ENCODE results near the gene BMP7. TPM values are rescaled to one million over a fixed set of nuclear protein-coding genes. Genes with fewer than 3 reads are reported as not detected.

BMP7 gene
- total RNA-seq, 1 donor from 2014 or later = not detected

DNA sequence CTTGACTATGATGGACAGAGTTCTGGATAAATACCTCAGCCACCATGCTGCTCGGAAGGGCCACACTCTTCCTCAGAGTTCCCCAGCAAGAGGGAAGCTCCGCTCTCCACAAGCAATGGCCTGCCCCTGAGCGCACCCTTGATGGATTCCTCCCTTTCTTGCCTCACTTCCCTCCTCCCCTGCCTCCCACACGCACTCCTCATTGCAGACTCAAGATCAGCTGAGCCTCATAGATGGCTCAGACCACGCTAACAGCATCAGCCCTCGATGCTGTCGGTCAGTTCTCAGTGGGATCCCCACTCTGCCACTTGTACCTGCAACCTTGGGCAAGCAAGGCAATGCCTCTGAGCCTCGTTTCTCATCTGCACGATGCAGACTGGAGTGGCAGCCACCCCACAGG, 123.3 kb downstream of the BMP7 start:
- no peak for DNase-seq

DNA sequence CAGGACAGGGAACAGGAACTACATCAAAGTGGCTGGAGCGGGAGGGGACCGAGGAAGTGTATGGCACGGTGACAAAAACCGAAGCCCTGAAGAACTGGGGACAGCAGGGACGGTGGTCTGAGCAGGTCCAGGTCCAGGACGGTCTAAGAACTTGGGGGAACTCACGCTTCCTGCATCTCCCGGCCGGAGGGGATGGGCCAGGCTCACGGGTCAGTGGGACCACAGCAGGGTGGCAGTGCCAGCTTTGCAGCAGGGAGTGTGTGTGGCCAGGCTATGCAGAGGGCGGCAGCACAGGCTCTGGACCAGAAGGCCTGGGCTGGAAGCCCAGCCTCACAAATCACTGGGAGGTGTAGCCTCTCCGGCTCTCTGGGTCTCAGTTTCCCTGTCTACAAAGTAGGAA, 123.8 kb downstream of the BMP7 start:
- no peak for DNase-seq

DNA sequence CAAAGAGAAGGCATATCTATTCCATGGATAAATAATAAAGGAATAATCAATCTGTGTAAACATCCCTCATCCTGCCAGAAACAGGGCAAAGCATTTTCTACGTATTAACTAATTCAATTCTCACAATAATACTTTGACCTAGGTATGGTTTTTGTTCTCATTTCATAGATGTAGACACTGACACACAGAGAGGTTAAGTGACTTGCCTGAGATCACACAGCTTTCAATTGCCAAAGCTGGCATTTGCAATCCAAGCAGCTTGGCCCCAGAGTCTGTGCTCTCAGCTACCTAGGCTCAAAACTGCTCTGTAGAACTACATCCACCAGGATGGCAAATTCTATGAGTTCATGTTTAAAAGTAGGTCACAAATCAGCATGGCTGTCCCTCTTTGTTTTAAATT, 124.9 kb downstream of the BMP7 start:
- no peak for DNase-seq

DNA sequence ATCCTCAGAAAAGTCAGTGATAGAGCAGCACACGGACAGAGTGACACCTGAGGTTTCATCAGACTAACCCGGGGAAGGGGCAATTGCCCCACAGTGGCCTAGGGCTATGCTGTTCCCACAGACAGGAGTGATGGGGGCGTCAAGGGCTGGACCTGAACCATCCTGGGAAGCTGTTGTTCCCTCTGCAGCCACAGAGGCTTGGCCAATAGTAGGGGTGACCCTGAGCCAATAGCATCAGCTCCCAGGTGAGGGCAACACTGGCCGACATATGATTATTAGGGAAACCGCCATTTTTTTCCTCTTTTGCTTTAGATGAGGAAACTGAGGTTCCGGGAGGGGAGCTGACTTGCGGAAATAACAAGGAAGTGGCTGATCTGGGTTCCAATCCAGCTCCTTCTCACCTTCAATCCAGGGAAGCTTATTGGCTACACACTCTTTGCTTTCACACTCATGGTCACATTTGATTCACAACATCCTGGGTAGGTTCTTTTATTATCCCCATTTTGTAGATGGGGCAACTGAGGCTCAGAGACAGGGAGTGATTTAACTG, 126.0 kb downstream of the BMP7 start:
- no peak for DNase-seq

DNA sequence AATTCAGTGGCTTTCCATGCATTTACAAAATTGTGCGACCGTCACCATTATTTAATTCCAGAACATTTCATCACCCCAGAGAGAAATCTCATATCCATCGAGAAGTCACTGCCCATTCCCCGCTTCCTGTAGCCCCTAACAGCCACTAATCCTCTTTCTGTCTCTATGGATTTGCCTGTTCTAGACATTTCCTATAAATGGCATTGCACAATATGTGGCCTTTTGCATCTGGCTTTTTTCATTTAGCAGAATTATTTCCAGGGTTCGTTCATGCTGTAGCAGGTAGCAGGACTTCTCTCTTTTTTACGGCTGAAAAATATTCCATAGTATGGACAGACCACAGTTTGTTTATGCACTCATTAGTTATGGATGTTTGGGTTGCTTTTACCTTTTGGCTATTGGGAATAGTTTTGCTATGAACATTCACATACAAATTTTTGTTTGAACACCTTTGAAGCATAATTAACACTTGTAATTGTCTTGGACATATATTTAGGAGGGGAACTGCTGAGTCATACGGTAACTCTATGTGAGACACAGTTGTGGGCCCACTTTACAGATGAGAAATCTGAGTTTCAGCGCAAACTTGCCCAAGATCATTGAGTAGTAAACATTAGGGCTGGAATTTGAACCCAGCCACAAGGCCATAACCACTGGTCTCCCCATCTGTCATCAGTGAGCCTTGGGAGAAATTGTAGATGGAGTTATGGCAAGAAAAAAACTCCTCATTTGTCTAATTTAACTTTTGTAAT, 126.9 kb downstream of the BMP7 start:
- no peak for DNase-seq

DNA sequence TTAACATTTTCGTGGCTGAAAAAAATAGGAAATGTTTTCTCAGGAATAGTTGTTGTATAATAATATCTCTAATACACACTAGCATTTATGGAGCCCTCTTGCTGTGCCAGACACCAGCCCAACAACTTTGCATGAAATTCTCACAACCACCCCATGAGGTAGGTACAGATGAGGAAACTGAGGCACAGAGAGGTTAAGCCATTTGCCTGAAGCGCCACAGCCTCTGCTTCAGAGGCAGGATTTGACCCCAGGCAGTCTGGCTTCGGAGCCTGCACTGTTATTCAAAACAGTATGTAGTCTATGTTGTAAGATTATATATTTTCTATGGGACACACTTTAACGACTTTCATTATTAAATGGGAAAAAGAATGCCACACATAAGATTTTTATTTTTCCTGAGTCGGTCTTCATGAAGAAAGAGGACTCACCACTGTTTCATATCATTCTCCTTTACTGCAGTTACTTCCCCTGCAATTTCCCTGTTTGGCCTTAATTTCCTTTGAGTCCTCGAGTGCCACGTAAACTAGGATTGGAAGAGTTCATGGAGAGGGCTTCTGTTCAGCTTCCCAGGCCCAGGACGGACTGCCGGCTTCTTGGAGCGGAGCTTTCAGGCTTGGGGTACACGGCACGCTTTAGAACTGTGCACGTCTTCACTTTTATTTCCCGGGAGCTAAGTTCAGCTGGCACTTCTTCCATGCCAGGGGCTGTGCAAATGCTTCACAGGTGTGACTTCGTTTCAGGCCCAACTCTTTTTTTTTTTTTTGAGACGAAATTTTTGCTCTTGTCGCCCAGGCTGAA, 128.0 kb downstream of the BMP7 start:
- DNase-seq = no peak

DNA sequence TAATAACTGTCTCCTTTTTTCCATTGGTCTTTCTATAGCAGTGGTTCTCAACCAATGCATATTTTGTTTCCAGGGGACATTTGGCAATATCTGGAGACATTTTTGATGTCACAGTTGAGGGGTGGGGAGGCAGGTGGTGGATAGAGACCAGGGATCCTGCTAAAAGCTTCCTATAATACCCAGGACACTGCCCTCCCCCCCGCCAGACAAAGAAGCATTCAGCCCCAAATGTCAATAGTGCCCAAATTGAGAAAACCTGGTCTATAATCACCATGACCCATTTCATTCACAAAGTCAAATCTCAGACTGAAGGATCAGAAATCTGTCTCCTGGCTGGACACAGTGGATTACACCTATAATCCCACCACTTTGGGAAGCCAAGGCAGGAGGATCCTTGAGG, 128.8 kb downstream of the BMP7 start:
- DNase-seq = no peak

DNA sequence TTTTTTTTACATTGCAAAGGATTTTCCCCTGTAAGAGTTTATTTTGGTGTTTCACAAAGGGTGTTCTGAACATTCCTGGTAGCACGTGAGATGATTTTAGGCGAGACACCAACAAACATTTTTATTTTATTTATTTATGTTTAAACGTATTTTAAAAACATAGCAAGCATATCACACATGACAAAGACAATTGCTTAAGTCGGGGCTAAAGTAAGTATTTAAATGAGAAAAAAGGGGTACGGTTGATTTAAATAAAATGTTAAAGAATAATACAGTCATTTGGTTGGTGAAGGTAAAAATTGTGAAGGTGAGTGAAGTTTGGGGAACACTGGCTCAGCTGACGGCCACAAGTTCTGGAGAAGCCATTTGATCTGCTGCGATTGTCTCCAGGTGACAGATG, 129.7 kb downstream of the BMP7 start:
- no peak for DNase-seq

DNA sequence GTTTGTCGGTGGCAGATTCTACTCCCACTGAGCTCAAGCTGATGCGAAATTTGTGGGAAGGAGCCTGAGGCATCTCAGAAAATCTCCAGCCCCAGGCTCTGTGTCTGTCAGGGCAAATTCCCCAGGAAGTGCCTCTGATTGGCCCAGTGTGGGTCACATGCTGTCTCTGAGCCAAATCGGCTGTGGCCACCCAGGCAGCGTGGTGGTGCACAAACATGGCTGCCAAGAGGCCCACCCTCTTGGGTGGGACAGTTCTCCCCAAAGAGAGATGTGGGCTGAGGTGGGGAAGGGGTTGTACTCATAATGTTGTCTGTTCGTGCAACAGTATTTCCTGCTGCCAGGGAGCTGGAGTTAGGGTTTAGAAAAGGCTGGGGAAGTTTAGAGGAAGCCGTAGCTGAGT, 130.6 kb downstream of the BMP7 start:
- no peak for DNase-seq

DNA sequence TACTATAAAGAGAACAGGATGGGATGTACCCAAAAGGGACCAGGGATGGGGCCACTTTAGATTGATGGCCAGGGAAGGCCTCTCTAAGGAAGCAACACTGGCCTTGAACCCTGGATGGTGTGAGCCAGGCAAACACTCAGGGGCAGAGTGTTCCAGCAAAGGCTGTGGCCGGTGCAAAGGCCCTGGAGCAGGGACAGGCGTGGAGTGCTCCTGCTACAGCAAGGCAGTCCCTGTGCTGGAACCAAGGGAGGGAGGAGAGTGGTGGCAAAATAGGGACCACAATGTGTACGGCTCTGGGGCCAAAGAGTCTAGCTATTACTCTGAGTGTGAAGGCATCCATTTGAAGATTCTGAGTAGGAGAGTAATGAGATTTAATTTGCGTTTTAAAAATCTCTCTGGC, 131.6 kb downstream of the BMP7 start:
- no peak for DNase-seq

DNA sequence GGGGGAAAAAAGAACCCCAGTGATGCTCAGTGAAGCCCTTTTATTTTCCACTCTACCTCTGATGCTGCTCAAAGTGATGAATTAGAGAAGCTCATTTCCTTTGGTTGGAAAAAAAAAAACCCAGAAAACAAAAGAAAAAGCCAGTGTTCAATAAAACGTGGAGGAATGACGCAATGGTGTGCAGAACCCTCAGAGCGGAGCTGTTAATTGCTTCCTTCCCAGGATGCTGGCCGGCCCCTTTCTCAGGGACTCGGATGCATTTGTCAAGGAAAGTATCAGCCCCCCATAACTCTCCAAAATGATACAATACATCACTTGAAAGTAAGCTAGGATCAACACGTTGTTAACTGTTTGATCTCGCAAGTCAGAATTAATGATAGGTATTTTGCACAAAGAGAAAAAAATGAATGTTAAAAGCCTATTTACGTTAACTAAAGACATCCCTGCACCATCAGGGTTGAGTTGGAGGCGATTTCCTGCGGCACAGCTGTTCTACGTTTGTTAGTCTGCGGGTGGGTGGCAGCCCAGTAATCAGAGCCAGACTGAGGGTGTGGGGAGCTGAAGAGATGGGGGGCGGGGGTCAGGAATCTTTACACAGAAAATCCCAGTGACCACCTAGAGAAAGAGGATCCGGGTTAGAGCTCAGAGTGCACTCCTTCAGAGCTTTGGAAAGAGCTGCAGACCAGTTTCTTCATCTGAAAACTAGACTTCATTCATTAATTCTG, 132.4 kb downstream of the BMP7 start:
- no peak for DNase-seq

DNA sequence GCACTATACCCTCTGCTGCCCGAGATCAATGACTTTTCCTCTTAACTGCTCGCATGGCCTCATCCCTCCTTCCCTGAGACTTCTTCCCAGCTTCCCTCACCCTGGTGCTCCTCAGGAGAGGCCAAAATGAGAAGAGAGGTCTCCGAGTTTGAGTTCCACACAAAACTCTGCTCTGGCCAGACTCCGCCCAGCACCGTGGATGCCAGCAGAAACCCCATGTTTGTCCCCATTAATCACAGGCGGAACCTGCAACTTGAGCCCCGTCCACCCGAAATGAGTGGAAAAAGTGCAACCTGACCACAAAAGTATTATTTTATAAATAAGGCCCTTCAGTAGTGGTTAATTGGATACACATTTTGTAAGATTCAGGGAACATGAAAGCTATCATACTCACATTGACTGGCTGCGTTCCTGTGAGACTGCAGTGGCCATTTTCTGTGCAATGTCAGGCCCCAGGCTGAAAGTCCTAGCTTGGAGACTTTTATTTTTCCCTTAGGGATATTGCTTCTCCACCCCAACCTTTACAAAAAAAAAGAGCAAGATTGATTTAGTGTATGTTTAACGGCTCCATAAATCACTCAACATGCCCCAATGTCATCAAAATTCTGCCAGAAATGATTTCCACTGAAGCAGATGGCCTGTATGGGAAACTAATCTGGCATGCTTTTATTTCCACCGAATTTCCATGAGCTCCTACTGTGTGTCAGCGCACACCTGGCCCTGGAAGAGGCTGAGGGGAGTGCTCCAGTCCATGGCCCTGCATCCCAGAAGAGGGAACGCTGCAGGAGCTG, 134.6 kb downstream of the BMP7 start:
- no peak for DNase-seq

DNA sequence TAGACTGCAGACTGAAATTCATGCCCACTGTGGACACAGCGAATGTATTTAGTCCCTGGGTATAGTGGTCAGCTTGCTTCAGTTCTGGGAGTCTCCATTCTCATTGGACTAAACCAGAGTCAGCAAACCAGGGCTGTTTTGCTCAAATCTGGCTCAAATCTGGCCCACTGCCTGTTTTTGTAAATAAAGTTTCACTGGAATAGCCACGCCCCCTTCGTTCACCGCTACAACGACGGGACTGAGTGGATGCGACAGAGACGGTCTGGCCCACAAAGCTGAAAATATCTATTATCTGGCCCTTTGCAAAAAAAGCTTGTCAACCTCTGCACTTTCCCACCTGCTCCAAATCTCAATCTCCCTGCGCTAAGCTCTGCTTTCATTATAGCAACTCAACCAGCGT, 135.4 kb downstream of the BMP7 start:
- DNase-seq = no peak

DNA sequence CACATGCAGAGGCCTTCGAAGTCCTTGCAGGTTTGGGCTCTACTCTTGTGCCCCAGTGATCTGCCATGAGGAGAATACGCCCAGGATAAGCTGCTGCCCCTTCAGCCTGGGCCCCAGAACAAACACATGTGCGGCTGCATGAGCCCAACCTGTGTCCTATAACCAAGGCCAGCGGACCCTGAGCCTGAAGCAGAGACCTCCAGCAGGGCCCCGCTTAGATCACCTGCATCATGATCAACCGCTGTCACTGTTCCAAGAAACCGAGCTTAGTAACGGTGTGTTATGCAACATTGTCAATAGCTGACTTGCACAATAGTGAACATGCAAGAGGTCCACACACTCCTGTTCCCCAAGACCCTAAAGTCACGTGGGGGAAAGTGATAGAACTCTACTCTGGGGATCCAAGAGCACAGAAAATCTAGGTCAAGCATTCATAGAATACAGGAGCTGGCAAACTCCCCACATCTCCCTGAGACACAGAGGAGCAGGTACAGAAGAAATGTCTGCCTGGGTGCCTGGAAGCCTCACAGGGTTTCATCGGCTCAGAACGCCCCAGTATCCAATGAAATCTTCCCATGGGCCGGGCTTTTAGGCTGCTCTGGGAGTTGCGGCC, 136.2 kb downstream of the BMP7 start:
- DNase-seq = no peak

DNA sequence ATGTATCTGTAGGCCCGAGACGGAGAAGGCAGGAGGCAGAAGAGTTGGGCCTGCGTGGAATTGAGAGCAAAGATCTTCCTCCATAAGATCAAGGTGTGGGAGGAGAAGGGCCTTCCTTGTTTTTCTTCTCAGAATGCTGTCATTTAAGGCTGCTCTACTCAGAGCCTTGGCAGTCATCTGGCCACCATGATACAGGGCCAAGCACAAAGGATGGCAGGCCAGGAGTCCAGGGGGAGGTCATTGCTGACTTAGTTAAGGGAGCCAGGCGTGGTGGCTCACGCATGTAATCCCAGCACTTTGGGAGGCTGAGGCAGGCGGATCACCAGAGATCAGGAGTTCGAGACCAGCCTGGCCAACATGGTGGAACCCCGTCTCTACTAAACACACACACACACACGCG, 137.1 kb downstream of the BMP7 start:
- DNase-seq = no peak

DNA sequence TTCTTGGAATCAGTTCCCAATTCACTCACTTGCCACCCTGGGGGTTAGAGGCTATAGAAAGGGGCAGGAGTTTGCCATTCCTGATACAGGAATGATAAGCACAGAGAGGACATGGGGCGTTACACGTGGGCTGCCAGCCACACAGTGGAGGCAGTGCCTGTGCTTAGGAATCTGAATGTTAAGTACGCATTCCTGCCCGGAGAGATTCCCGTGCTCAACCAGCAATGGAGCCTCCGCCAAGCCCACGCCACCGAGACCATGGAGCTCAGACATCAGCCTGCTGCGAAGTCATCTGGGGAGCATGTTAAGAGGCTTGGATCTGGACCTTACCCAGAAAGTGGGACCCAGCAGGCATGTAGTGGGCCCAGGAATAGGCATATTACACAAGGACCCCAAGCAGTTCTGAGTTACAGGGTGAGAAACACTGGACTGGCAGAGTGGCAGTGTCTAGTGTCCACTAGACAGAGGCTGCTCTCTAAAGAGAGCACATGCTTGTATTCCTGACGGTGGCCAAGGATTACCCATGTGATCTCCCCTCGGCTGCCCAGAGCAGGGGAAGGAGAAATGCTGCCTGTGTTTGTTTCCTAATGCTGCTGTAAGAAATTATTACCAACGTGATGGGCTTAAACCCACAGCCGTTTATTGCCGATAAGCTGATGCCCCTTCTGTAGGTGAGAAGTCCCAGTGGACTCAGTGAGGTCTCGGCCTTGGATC, 138.2 kb downstream of the BMP7 start:
- DNase-seq = no peak

DNA sequence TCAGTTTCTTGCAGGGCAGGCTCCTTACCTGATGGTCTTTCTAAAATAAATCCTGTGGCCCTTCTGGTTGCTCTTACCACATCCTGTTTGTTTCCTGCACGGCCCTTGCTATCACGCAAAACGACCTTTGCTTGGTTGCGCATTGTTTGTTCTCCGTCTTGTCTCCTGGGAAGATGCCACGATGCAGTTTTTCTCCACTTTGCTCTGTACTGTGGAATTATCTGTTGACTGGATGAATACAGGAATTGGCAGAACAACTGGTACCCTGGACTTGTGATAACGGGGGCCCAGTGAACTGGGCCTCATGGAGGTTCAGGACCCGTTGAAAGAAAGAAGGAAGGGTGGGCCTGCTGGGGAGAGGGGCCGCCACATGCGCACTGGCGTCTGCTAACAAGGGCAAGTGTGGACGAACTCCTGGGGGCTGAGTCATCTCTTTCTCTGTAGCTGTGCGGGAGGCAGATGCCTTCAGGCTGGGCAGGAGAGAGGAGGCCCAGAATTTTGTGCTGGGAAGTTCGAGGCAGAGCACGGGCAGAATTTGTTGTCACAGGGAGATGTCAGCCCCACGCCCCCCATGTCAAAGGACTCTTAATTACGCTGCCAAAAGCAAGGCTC, 139.9 kb downstream of the BMP7 start:
- DNase-seq = no peak

DNA sequence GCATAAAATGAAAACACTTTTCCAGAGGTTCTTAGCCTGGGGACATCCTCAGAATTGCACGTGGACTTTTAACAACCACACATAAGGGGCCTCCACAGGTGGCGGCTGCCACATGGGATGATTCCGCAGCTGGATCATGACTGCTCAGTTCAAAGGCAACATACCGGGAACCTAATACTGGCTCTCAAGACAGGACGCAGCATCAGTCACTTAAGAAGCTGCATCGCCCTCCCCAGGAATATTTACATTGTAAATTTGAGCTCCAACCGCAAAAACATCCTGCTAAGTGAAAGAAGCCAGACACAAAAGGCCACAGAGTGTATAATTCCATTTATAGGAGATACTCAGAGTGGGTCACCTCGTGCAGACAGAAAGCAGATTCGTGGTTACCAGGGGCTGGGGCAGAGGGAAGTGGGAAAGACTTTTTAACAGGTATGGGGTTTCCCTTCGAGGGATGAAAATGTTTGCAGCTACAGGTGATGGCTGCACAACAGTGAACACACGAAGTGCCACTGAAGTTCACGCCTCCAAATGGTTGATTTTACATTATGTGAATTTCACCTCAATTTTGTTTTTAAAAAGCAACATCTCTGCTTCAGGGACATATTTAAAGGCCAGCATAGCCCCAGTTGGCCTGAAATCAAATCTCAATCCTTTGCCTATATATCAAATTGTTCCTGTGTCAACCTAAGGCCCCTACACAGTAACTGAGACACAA, 141.5 kb downstream of the BMP7 start:
- no peak for DNase-seq

DNA sequence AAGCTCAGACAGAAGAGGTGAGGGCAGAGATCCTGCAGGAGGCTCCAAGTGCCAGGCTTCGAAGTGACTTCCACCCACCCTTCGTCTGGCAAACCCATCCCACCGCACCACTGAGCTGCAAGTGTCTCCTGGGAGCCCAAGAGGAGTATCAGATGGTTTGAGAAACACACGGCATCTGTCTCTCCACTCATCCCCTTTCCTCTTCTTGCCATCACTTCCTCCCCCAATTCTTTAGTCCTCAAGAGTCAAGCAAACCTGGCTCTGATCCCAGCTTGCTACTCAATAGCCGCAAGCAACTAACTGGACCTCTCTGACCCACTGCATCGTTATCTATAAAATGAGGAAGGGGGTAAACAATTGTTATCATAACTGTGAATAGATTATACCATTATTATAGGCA, 142.1 kb downstream of the BMP7 start:
- no peak for DNase-seq

DNA sequence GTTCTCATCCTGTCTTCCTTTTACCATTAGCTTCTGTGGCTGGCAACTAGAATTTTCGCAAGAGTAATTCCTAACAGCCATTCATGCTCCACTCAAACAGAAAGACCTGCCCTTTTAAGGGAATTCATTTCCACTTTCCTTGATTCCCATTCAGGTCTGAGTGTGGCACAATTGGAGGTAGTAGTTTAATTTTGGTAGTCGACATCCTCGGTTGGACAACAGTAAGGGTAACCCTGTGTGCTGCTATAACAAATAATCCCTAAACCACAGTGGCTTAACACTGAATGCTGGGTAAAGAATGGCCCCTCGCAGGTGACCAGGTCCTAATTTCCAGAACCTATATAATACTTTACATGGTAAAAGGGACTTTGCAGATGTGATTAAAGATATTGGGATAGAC, 142.9 kb downstream of the BMP7 start:
- no peak for DNase-seq
